PC-9 (cell line): ENCODE results near the gene MALSU1.

Source experiments
- EZH2 ChIP-seq: fragments of 200-600 bp; sonication (generic); IDR thresholded peaks from 2 replicates; pipeline ENCODE4 v1.8.0; 2017; ENCODE audit warnings: antibody characterized with exemption, low read depth
- TF ChIP-seq, protein P1 (sequence below): fragments of 200-600 bp; sonication (generic); conservative IDR thresholded peaks from 2 replicates; pipeline ENCODE4 v1.6.1; 2017; ENCODE audit warnings: mixed run types, antibody characterized with exemption, mild to moderate bottlenecking, moderate library complexity

DNA sequence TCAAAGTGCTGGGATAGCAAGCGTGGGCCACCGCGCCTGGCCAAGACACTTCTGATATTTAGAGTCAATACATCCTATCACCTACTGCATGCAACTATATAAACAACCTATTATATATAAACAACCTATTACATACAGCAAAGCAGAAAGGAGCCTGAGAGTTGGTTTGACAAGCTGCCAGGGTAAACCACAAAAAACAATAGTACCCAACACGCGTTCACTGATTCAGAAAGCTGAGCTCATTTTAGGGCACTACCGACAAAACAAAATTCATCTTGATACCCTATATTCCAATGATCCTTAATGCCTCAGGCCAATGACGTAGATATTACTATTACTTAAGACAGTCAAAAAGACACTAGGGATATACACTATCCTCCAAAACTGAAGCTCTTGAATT is 16.2 kb downstream of the MALSU1 start:
- TF ChIP-seq, protein P1, sequence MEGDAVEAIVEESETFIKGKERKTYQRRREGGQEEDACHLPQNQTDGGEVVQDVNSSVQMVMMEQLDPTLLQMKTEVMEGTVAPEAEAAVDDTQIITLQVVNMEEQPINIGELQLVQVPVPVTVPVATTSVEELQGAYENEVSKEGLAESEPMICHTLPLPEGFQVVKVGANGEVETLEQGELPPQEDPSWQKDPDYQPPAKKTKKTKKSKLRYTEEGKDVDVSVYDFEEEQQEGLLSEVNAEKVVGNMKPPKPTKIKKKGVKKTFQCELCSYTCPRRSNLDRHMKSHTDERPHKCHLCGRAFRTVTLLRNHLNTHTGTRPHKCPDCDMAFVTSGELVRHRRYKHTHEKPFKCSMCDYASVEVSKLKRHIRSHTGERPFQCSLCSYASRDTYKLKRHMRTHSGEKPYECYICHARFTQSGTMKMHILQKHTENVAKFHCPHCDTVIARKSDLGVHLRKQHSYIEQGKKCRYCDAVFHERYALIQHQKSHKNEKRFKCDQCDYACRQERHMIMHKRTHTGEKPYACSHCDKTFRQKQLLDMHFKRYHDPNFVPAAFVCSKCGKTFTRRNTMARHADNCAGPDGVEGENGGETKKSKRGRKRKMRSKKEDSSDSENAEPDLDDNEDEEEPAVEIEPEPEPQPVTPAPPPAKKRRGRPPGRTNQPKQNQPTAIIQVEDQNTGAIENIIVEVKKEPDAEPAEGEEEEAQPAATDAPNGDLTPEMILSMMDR = no peak
- TF ChIP-seq EZH2 = no peak
